H1 (cell line): Measurements from ENCODE around the gene BRINP3. TPM values are rescaled to one million over a fixed set of nuclear protein-coding genes. Genes with fewer than 3 reads are reported as not detected.
A peak's percentile ranks its signal among the peaks of the same experiment; 100 is the strongest.

Experiments used
- CTCF ChIA-PET: fragments of 300-600 bp; sonication (Branson Sonifier 250); formaldehyde crosslinking; loops from one replicate; lab custom pipeline; 2021; ENCODE audit not compliant: partially characterized antibody; lab: Charles Lee
- POLR2A ChIA-PET: fragments of 300-600 bp; sonication (Branson Sonifier 250); formaldehyde crosslinking; loops from one replicate; lab custom pipeline; 2021; ENCODE audit warnings: inconsistent platforms; ENCODE audit not compliant: partially characterized antibody; lab: Charles Lee
- DNase-seq, 2 experiments: peaks; one replicate each; pipeline versions ENCODE4 v3.0.0 to v3.0.0-alpha.2; 2010 to 2022; ENCODE audit warnings: low spot score in 2 of 2, low read depth in 1 of 2, mixed read lengths in 1 of 2
- FAIRE-seq: peaks from 2 replicates; lab custom pipeline; 2011; peaks lifted over from hg19 to GRCh38; lab: Jason Lieb, UNC
- H2AFZ ChIP-seq: 2 replicates; pipeline ENCODE4 v1.8.1; 2012; ENCODE audit warnings: low read length, inconsistent platforms
- H2AK5ac ChIP-seq: 2 replicates; pipeline ENCODE4 v1.6.1; 2013; ENCODE audit warnings: low read depth, low read length
- H2BK120ac ChIP-seq: replicated peaks from 2 replicates; pipeline ENCODE3; 2013; ENCODE audit warnings: low read depth, low read length, inconsistent platforms
- H2BK12ac ChIP-seq: 2 replicates; pipeline ENCODE4 v1.6.1; 2013; ENCODE audit warnings: low read depth, low read length
- H2BK15ac ChIP-seq: 2 replicates; pipeline ENCODE4 v1.6.1; 2013; ENCODE audit warnings: low read length
- H2BK20ac ChIP-seq: 2 replicates; pipeline ENCODE4 v1.6.1; 2013; ENCODE audit warnings: low read length
- H2BK5ac ChIP-seq: 2 replicates; pipeline ENCODE4 v1.6.1; 2013; ENCODE audit warnings: low read depth, low read length
- H3K14ac ChIP-seq: 2 replicates; pipeline ENCODE4 v1.6.1; 2013; ENCODE audit warnings: inconsistent platforms; ENCODE audit not compliant: insufficient read length
- H3K18ac ChIP-seq: 2 replicates; pipeline ENCODE4 v1.6.1; 2013; ENCODE audit warnings: low read length; ENCODE audit errors: extremely low read depth
- H3K23ac ChIP-seq: 2 replicates; pipeline ENCODE4 v1.6.1; 2013; ENCODE audit warnings: inconsistent platforms; ENCODE audit not compliant: insufficient read length
- H3K23me2 ChIP-seq: 2 replicates; pipeline ENCODE4 v1.6.1; 2013; ENCODE audit warnings: low read depth, low read length
- H3K27ac ChIP-seq: 2 replicates; pipeline ENCODE4 v1.6.1; 2011; ENCODE audit warnings: low read depth, low read length, inconsistent platforms
- H3K27me3 ChIP-seq, 4 experiments: replicated peaks in 1 of 4; 1 replicate in 1 of 4; 2 replicates in 3 of 4; pipeline versions ENCODE4 v1.6.1 to v1.8.1; 2011 to 2013; ENCODE audit warnings: low read length in 3 of 4, mild to moderate bottlenecking in 3 of 4, inconsistent platforms in 2 of 4, mixed read lengths in 2 of 4, moderate library complexity in 1 of 4; ENCODE audit not compliant: control insufficient read depth in 3 of 4, insufficient read depth in 3 of 4; ENCODE audit errors: extremely low read depth in 1 of 4
- H3K36me3 ChIP-seq, 4 experiments: 2 replicates each; pipeline versions ENCODE4 v1.6.1 to v1.8.1; 2011 to 2013; ENCODE audit warnings: mild to moderate bottlenecking in 4 of 4, low read length in 3 of 4, moderate library complexity in 2 of 4, control low read depth in 1 of 4, inconsistent platforms in 1 of 4; ENCODE audit not compliant: insufficient read depth in 4 of 4, control insufficient read depth in 2 of 4
- H3K4ac ChIP-seq: replicated peaks from 2 replicates; pipeline ENCODE3; 2013; ENCODE audit warnings: low read length, low read depth, mixed read lengths, inconsistent platforms; ENCODE audit not compliant: insufficient read length
- H3K4me1 ChIP-seq, 4 experiments: replicated peaks in 1 of 4; 1 replicate in 1 of 4; 2 replicates in 3 of 4; pipeline versions ENCODE4 v1.6.1 to v1.8.1; 2011 to 2013; ENCODE audit warnings: low read length in 3 of 4, inconsistent platforms in 2 of 4, mixed read lengths in 1 of 4; ENCODE audit not compliant: insufficient read depth in 4 of 4, control insufficient read depth in 3 of 4
- H3K4me2 ChIP-seq, 2 experiments: 2 replicates each; pipeline versions ENCODE4 v1.6.1 to v1.8.1; 2011 to 2013; ENCODE audit warnings: low read depth in 2 of 2, low read length in 2 of 2, control low read depth in 1 of 2, inconsistent platforms in 1 of 2, mild to moderate bottlenecking in 1 of 2; ENCODE audit not compliant: insufficient read depth in 1 of 2
- H3K4me3 ChIP-seq, 4 experiments: fragments of 200-600, 300-600 bp in 1 of 4; sonication (generic), shearing (Covaris generic), sonication (Bioruptor Twin) in 1 of 4; 2 replicates each; pipeline versions ENCODE4 v1.5.1 to v1.8.1; 2011 to 2016; ENCODE audit warnings: low read length in 4 of 4, low read depth in 3 of 4, control low read depth in 2 of 4, inconsistent platforms in 2 of 4, mild to moderate bottlenecking in 2 of 4, mixed read lengths in 1 of 4, moderate library complexity in 1 of 4; ENCODE audit not compliant: insufficient read depth in 2 of 4; ENCODE audit errors: extremely low read depth in 1 of 4
- H3K56ac ChIP-seq: replicated peaks from 2 replicates; pipeline ENCODE3; 2013; ENCODE audit warnings: low read depth, mild to moderate bottlenecking, mixed read lengths, low read length, inconsistent platforms; ENCODE audit not compliant: insufficient read length
- H3K79me1 ChIP-seq: 2 replicates; pipeline ENCODE4 v1.6.1; 2013; ENCODE audit warnings: low read depth, low read length, control low read depth
- H3K79me2 ChIP-seq, 2 experiments: 2 replicates each; pipeline versions ENCODE4 v1.6.1 to v1.8.1; 2012 to 2013; ENCODE audit warnings: low read length in 2 of 2, mild to moderate bottlenecking in 2 of 2, inconsistent platforms in 1 of 2; ENCODE audit not compliant: insufficient read depth in 2 of 2, control insufficient read depth in 1 of 2
- H3K9ac ChIP-seq, 4 experiments: replicated peaks in 1 of 4; 1 replicate in 1 of 4; 2 replicates in 3 of 4; pipeline versions ENCODE4 v1.6.1 to v1.8.1; 2011 to 2013; ENCODE audit warnings: low read depth in 3 of 4, low read length in 3 of 4, control low read depth in 2 of 4, mild to moderate bottlenecking in 2 of 4, moderate library complexity in 2 of 4, inconsistent platforms in 1 of 4; ENCODE audit errors: extremely low read depth in 1 of 4
- H3K9me3 ChIP-seq, 2 experiments: 2 replicates each; pipeline versions ENCODE4 v1.6.1 to v1.8.1; 2012 to 2013; ENCODE audit warnings: mild to moderate bottlenecking in 2 of 2, moderate library complexity in 2 of 2, control low read depth in 1 of 2, inconsistent platforms in 1 of 2, low read depth in 1 of 2, low read length in 1 of 2, mixed read lengths in 1 of 2; ENCODE audit not compliant: insufficient read depth in 2 of 2
- H4K20me1 ChIP-seq, 2 experiments: replicated peaks in 1 of 2; 2 replicates each; pipeline versions ENCODE3 to v1.8.1; 2011 to 2013; ENCODE audit warnings: inconsistent platforms in 2 of 2, low read length in 2 of 2, mild to moderate bottlenecking in 1 of 2; ENCODE audit not compliant: insufficient read depth in 2 of 2, control insufficient read depth in 1 of 2
- H4K5ac ChIP-seq: 2 replicates; pipeline ENCODE4 v1.6.1; 2013; ENCODE audit warnings: low read length, low read depth, mixed read lengths, inconsistent platforms; ENCODE audit not compliant: insufficient read length
- H4K8ac ChIP-seq: 2 replicates; pipeline ENCODE4 v1.8.0; 2013; ENCODE audit warnings: mild to moderate bottlenecking, moderate library complexity, low read length, inconsistent platforms; ENCODE audit not compliant: insufficient read depth; ENCODE audit errors: extremely low read depth
- H4K91ac ChIP-seq: replicated peaks from 2 replicates; pipeline ENCODE3; 2013; ENCODE audit warnings: low read length, mixed read lengths, inconsistent platforms; ENCODE audit not compliant: insufficient read length
- CEBPB ChIP-seq: IDR thresholded peaks from 2 replicates; pipeline ENCODE4 v1.6.1; 2012; ENCODE audit warnings: low read depth, low read length
- EZH2 ChIP-seq: fragments of 200-600 bp; sonication (generic); IDR thresholded peaks from 2 replicates; pipeline ENCODE4 v1.7.1; 2012; ENCODE audit warnings: low read depth, mild to moderate bottlenecking, moderate library complexity, low read length, inconsistent platforms; ENCODE audit not compliant: severe bottlenecking
- JUND ChIP-seq: IDR thresholded peaks from 2 replicates; pipeline ENCODE4 v1.6.1; 2011; ENCODE audit warnings: mild to moderate bottlenecking, improper control_type of control experiment, low read length
- KDM1A ChIP-seq: fragments of 200-600, 300-600 bp; sonication (generic); IDR thresholded peaks from 2 replicates; pipeline ENCODE4 v1.7.1; 2016; ENCODE audit warnings: mild to moderate bottlenecking, low read length, borderline replicate concordance
- KDM5A ChIP-seq: fragments of 200-600 bp; IDR thresholded peaks from 2 replicates; pipeline ENCODE4 v1.7.1; 2012; ENCODE audit warnings: mild to moderate bottlenecking, low read length, inconsistent platforms, mixed read lengths
- PHF8 ChIP-seq: fragments of 200-600 bp; sonication (generic); conservative IDR thresholded peaks from 2 replicates; pipeline ENCODE4 v1.7.1; 2012; ENCODE audit warnings: low read depth, mild to moderate bottlenecking, inconsistent platforms, low read length, moderate library complexity
- POLR2AphosphoS5 ChIP-seq: IDR thresholded peaks from 2 replicates; pipeline ENCODE4 v1.6.1; 2011; ENCODE audit warnings: low read depth, low read length
- POU5F1 ChIP-seq: IDR thresholded peaks from 2 replicates; pipeline ENCODE4 v1.6.1; 2011; ENCODE audit warnings: low read depth, mild to moderate bottlenecking, low read length, moderate library complexity
- RBBP5 ChIP-seq: IDR thresholded peaks from 2 replicates; pipeline ENCODE4 v1.7.1; 2012; ENCODE audit warnings: low read depth, mild to moderate bottlenecking, inconsistent platforms, low read length, moderate library complexity, borderline replicate concordance
- SAP30 ChIP-seq: fragments of 300-600 bp; sonication (generic); IDR thresholded peaks from 2 replicates; pipeline ENCODE4 v1.7.1; 2012; ENCODE audit warnings: low read length, moderate library complexity, mild to moderate bottlenecking, inconsistent platforms; ENCODE audit not compliant: insufficient read depth, insufficient replicate concordance
- SP1 ChIP-seq: IDR thresholded peaks from 2 replicates; pipeline ENCODE4 v1.6.1; 2011; ENCODE audit warnings: low read depth, low read length
- SP2 ChIP-seq: IDR thresholded peaks from 2 replicates; pipeline ENCODE4 v1.6.1; 2012; ENCODE audit warnings: mild to moderate bottlenecking, low read length, inconsistent platforms
- SP4 ChIP-seq: IDR thresholded peaks from 2 replicates; pipeline ENCODE4 v1.6.1; 2012; ENCODE audit warnings: low read length, inconsistent platforms
- SRF ChIP-seq: IDR thresholded peaks from 2 replicates; pipeline ENCODE4 v1.6.1; 2011; ENCODE audit warnings: mild to moderate bottlenecking, low read depth, low read length, moderate library complexity
- TAF1 ChIP-seq: IDR thresholded peaks from 2 replicates; pipeline ENCODE4 v1.6.1; 2011; ENCODE audit warnings: mild to moderate bottlenecking, low read depth, low read length
- YY1 ChIP-seq: IDR thresholded peaks from 2 replicates; pipeline ENCODE4 v1.6.1; 2011; ENCODE audit warnings: low read depth, mild to moderate bottlenecking, low read length
- ZNF274 ChIP-seq: IDR thresholded peaks from 2 replicates; pipeline ENCODE4 v1.7.0; 2012; ENCODE audit warnings: low read length, borderline replicate concordance; ENCODE audit errors: extremely low read depth
- WGBS, 2 experiments: shearing (Covaris generic) in 1 of 2; methylation state at CpG; one replicate each; pipeline versions ENCODE4 v1.1.6 to v1.1.7; 2013 to 2015; ENCODE audit warnings: low lambda C conversion rate in 2 of 2, mixed read lengths in 2 of 2, inconsistent platforms in 1 of 2, low coverage in 1 of 2, missing lambda C conversion rate in 1 of 2; ENCODE audit not compliant: insufficient replicate concordance in 2 of 2, insufficient coverage in 1 of 2, insufficient read length in 1 of 2; ENCODE audit errors: extremely low coverage in 1 of 2, missing lambda C conversion rate in 1 of 2; 5-methylcytosine and 5-hydroxymethylcytosine counted together
- polyA plus RNA-seq, 7 experiments: library from polyadenylated mRNA; depleted of rRNA in 3 of 7; stranded (reverse) in 5 of 7; unstranded in 2 of 7; fragments of >200 nt in 5 of 7; fragments of 200-250 nt in 2 of 7; gene quantifications; 1 replicate in 5 of 7; 2 replicates in 1 of 7; 4 replicates in 1 of 7; pipeline versions ENCODE4 v1.2.1 to v1.2.3, GENCODE V29; 2011 to 2013; ENCODE audit warnings: missing spikeins in 2 of 7, mixed read lengths in 2 of 7
- total RNA-seq: library from RNA; stranded (reverse); fragmentation: NEBNext Ultra II Directional; extraction: Animal tissue kit (Norgen Biotek cat#: 25700); gene quantifications from 2 replicates; pipeline ENCODE4 v1.2.1, GENCODE V29; 2021

Gene BRINP3
- total and polyA plus RNA-seq, 2 of the 8 experiments (the other 6 are each of a cell fraction or from before 2014, with no cell fraction given), result not detected

DNA sequence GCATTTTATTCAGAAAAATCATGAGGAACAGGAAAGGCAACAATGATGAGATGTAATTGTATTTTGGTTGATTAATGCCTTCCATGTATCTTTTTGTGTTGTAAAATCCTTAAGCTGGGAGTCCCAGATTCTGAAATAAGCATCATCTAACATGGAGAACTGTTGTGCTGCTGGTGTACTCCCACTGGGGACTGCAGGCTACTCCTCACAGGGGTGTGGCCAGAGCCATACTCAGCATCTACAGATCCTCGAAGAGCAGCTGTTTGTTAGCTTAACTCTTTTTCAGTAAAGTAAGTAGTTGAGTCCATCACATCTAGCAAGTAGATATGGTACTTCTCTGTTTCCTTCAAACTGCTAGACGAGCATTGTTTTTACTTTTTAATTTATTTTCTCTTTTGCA, 358.0 kb downstream of the BRINP3 start:
- 96% methylated on average over 2 of the region's 2 CpGs; no CpG with 5 or more reads in 1 of the 2 experiments for WGBS, 2 experiments
- no peak overlapping the region for H4K5ac ChIP-seq
- DNase-seq (no peak), FAIRE-seq (no peak)
- H4K20me1 ChIP-seq, result no peaks in the 10 kb centered on the region
- no peak overlapping the region for H3K14ac ChIP-seq
- TF ChIP-seq SP4, result no peak
- TF ChIP-seq JUND, result no peak
- TF ChIP-seq ZNF274, result no peak
- TF ChIP-seq SP1, result no peak
- no peak for TF ChIP-seq YY1
- TF ChIP-seq SAP30, result no peak
- TF ChIP-seq CEBPB, result no peak
- TF ChIP-seq KDM5A, result no peak
- no peak for TF ChIP-seq POU5F1
- TF ChIP-seq SP2, result no peak
- no peak for TF ChIP-seq SRF
- no peak for TF ChIP-seq POLR2AphosphoS5
- TF ChIP-seq RBBP5, result no peak
- TF ChIP-seq EZH2, result no peak
- TF ChIP-seq KDM1A, result no peak
- no peak for TF ChIP-seq PHF8
- TF ChIP-seq TAF1, result no peak
- no peaks in the 10 kb centered on the region for H3K9me3 ChIP-seq
- H2BK120ac ChIP-seq, result no peak overlapping the region
- H3K56ac ChIP-seq, result no peak overlapping the region
- H3K79me2 ChIP-seq, result no peaks in the 10 kb centered on the region
- no peaks in the 10 kb centered on the region for H3K23me2 ChIP-seq
- no peak overlapping the region for H3K18ac ChIP-seq
- H2BK15ac ChIP-seq, result no peak overlapping the region
- POLR2A ChIA-PET, result no interaction called here
- H3K27ac ChIP-seq, result no peak overlapping the region
- no peak overlapping the region for H4K8ac ChIP-seq
- H2BK12ac ChIP-seq, result no peak overlapping the region
- H4K91ac ChIP-seq, result no peak overlapping the region
- no peak overlapping the region for H3K23ac ChIP-seq
- H3K27me3 ChIP-seq, result no peaks in the 10 kb centered on the region
- no peaks in the 10 kb centered on the region for H3K79me1 ChIP-seq
- CTCF ChIA-PET, result interaction anchor here (1.3 kb wide), 1 partner anchor 35 kb away, joined by 3 read pairs; no protein-coding TSS in a partner anchor
- H3K4me1 ChIP-seq, result no peaks in the 10 kb centered on the region
- no peak overlapping the region for H2BK20ac ChIP-seq
- H3K9ac ChIP-seq, result no peak overlapping the region
- no peak overlapping the region for H2AK5ac ChIP-seq
- H3K36me3 ChIP-seq, result no peaks in the 10 kb centered on the region
- no peak overlapping the region for H3K4ac ChIP-seq
- H2BK5ac ChIP-seq, result no peak overlapping the region
- H3K4me2 ChIP-seq, result no peak overlapping the region
- H2AFZ ChIP-seq, result peak overlapping the region; percentile 20; the same call in 1 of the 2 replicates
- H3K4me3 ChIP-seq, result no peak overlapping the region
